Stomach (tissue), 4 donors: ENCODE data around the gene DCTN4.

Experiments
- EP300 ChIP-seq: sonication (generic); formaldehyde crosslinking; IDR thresholded peaks from one replicate; pipeline ENCODE4 v1.6.1; 2017; ENCODE audit warnings: antibody characterized with exemption
- POLR2A ChIP-seq, 4 donors: fragments of 450-650 bp; IDR thresholded peaks; one replicate each; pipeline ENCODE4 v1.6.1; 2016; ENCODE audit warnings: antibody characterized with exemption in 4 of 4, control low read depth in 2 of 4, mild to moderate bottlenecking in 1 of 4, moderate library complexity in 1 of 4
- POLR2AphosphoS5 ChIP-seq, 3 donors: sonication (generic); formaldehyde crosslinking; IDR thresholded peaks; one replicate each; pipeline ENCODE4 v1.6.1; 2016; ENCODE audit warnings: antibody characterized with exemption in 3 of 3
- TF ChIP-seq, protein P1 (sequence below), 7 experiments: fragments of 450-650 bp in 4 of 7; fragments of 200-600 bp in 3 of 7; sonication (generic) in 3 of 7; IDR thresholded peaks; one replicate each; pipeline ENCODE4 v1.5.1; 2016 to 2019; ENCODE audit warnings: antibody characterized with exemption in 7 of 7, control low read depth in 2 of 7, mild to moderate bottlenecking in 1 of 7

DNA sequence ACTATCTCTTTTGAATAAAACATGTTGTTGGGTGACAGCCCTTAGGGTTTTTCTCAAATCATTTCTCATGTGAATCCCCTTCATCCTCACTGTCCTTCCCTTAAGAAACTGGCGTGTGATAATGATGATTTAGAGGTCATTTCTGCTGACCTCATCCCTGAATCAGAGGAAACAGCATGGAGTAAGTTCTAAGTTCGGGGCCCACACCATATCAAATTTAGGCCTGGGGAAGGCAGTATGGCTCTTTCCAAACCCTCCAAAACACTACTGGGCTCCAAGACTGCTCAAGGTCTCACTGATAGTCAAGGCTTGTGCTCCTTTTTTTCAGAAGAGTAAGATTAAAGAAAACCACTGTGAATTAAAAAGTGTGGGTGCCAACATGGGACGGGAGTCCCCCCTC is 18.9 kb upstream of the DCTN4 start:
- TF ChIP-seq, protein P1, sequence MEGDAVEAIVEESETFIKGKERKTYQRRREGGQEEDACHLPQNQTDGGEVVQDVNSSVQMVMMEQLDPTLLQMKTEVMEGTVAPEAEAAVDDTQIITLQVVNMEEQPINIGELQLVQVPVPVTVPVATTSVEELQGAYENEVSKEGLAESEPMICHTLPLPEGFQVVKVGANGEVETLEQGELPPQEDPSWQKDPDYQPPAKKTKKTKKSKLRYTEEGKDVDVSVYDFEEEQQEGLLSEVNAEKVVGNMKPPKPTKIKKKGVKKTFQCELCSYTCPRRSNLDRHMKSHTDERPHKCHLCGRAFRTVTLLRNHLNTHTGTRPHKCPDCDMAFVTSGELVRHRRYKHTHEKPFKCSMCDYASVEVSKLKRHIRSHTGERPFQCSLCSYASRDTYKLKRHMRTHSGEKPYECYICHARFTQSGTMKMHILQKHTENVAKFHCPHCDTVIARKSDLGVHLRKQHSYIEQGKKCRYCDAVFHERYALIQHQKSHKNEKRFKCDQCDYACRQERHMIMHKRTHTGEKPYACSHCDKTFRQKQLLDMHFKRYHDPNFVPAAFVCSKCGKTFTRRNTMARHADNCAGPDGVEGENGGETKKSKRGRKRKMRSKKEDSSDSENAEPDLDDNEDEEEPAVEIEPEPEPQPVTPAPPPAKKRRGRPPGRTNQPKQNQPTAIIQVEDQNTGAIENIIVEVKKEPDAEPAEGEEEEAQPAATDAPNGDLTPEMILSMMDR (IDR thresholded peaks at IDR 0.05) = no peak
- TF ChIP-seq EP300 (no peak), POLR2AphosphoS5 (IDR thresholded peaks at IDR 0.05) (no peak), POLR2A (IDR thresholded peaks at IDR 0.05) (no peak)
